ENCODE measurements around the gene ZNF512.
"Not testable (repeated sequence)": the region's sequence is repeated elsewhere in the genome, so short reads cannot be mapped to it uniquely, and the experiment has no call there.

ZNF512 gene

GRCh38 chr2:27595412-27595811 is 12.6 kb downstream of the ZNF512 start:
- H3K36me3 ChIP-seq (ENCODE audit: insufficient read depth, low read length); H3K9ac ChIP-seq (ENCODE audit: low read depth, low read length); H3K4me1 ChIP-seq (ENCODE audit: insufficient read depth, low read length): not testable (repeated sequence)
- peaks cover 10% of the 10 kb centered on the region for H3K9me3 ChIP-seq (ENCODE audit: control insufficient read depth, insufficient read depth, low read length)

GRCh38 chr2:27596627-27597026 is 13.8 kb downstream of the ZNF512 start:
- Histone ChIP-seq H3K36me3 (ENCODE audit: insufficient read depth, low read length) (peaks cover 9% of the 10 kb centered on the region; the same call in 1 of the 2 replicates), H3K9ac (ENCODE audit: low read depth, low read length) (no peak overlapping the region), H3K4me1 (ENCODE audit: insufficient read depth, low read length) (no peaks in the 10 kb centered on the region), H3K9me3 (ENCODE audit: control insufficient read depth, insufficient read depth, low read length) (peaks cover 10% of the 10 kb centered on the region)

GRCh38 chr2:27606611-27607010 is 23.8 kb downstream of the ZNF512 start:
- Histone ChIP-seq H3K36me3 (ENCODE audit: insufficient read depth, low read length) (peaks cover 25% of the 10 kb centered on the region), H3K9me3 (ENCODE audit: control insufficient read depth, insufficient read depth, low read length) (no peaks in the 10 kb centered on the region), H3K4me1 (ENCODE audit: insufficient read depth, low read length) (no peaks in the 10 kb centered on the region), H3K9ac (ENCODE audit: low read depth, low read length) (no peak overlapping the region)

- Histone ChIP-seq H3K9ac (ENCODE audit: low read depth, low read length) (no peak overlapping the region), H3K4me1 (ENCODE audit: insufficient read depth, low read length) (no peaks in the 10 kb centered on the region), H3K9me3 (ENCODE audit: control insufficient read depth, insufficient read depth, low read length) (no peaks in the 10 kb centered on the region), H3K36me3 (ENCODE audit: insufficient read depth, low read length) (peaks cover 27% of the 10 kb centered on the region)
These were observed 31.1 kb downstream of the ZNF512 start for GRCh38 chr2:27613985-27614384.

- H3K4me1 ChIP-seq (ENCODE audit: insufficient read depth, low read length), result no peaks in the 10 kb centered on the region
- peaks cover 27% of the 10 kb centered on the region for H3K36me3 ChIP-seq (ENCODE audit: insufficient read depth, low read length)
- H3K9me3 ChIP-seq (ENCODE audit: control insufficient read depth, insufficient read depth, low read length), result no peaks in the 10 kb centered on the region
- no peak overlapping the region for H3K9ac ChIP-seq (ENCODE audit: low read depth, low read length)
These were observed 32.5 kb downstream of the ZNF512 start for GRCh38 chr2:27615316-27615715.

GRCh38 chr2:27621524-27621923 is 38.7 kb downstream of the ZNF512 start:
- Histone ChIP-seq H3K9ac (ENCODE audit: low read depth, low read length) (no peak overlapping the region), H3K36me3 (ENCODE audit: insufficient read depth, low read length) (peaks cover 20% of the 10 kb centered on the region), H3K4me1 (ENCODE audit: insufficient read depth, low read length) (peaks cover 25% of the 10 kb centered on the region), H3K9me3 (ENCODE audit: control insufficient read depth, insufficient read depth, low read length) (no peaks in the 10 kb centered on the region)

GRCh38 chr2:27622921-27623384 is 40.1 kb downstream of the ZNF512 start:
- Histone ChIP-seq H3K9me3 (ENCODE audit: control insufficient read depth, insufficient read depth, low read length) (no peaks in the 10 kb centered on the region), H3K36me3 (ENCODE audit: insufficient read depth, low read length) (peaks cover 10% of the 10 kb centered on the region), H3K4me1 (ENCODE audit: insufficient read depth, low read length) (peaks cover 25% of the 10 kb centered on the region), H3K9ac (ENCODE audit: low read depth, low read length) (no peak overlapping the region)

- Histone ChIP-seq H3K36me3 (ENCODE audit: insufficient read depth, low read length) (peaks cover 7% of the 10 kb centered on the region; the same call in 1 of the 2 replicates), H3K4me1 (ENCODE audit: insufficient read depth, low read length) (peaks cover 25% of the 10 kb centered on the region), H3K9me3 (ENCODE audit: control insufficient read depth, insufficient read depth, low read length) (no peaks in the 10 kb centered on the region), H3K9ac (ENCODE audit: low read depth, low read length) (no peak overlapping the region)
These were observed 42.1 kb downstream of the ZNF512 start for GRCh38 chr2:27624943-27625342.

GRCh38 chr2:27626323-27626722 is 43.5 kb downstream of the ZNF512 start:
- H3K9me3 ChIP-seq (ENCODE audit: control insufficient read depth, insufficient read depth, low read length); H3K9ac ChIP-seq (ENCODE audit: low read depth, low read length); H3K36me3 ChIP-seq (ENCODE audit: insufficient read depth, low read length): not testable (repeated sequence)
- H3K4me1 ChIP-seq (ENCODE audit: insufficient read depth, low read length), result peaks cover 22% of the 10 kb centered on the region

- H3K9me3 ChIP-seq (ENCODE audit: control insufficient read depth, insufficient read depth, low read length); H3K36me3 ChIP-seq (ENCODE audit: insufficient read depth, low read length); H3K9ac ChIP-seq (ENCODE audit: low read depth, low read length): not testable (repeated sequence)
- H3K4me1 ChIP-seq (ENCODE audit: insufficient read depth, low read length), result peaks cover 16% of the 10 kb centered on the region
These were observed 44.1 kb downstream of the ZNF512 start for GRCh38 chr2:27626921-27627320.

GRCh38 chr2:27627963-27628766 is 45.3 kb downstream of the ZNF512 start:
- H3K36me3 ChIP-seq (ENCODE audit: insufficient read depth, low read length), result peaks cover 11% of the 10 kb centered on the region; the same call in 1 of the 2 replicates
- H3K9me3 ChIP-seq (ENCODE audit: control insufficient read depth, insufficient read depth, low read length), result no peaks in the 10 kb centered on the region
- peak overlapping the region; percentile 84 for H3K9ac ChIP-seq (ENCODE audit: low read depth, low read length)
- H3K4me1 ChIP-seq (ENCODE audit: insufficient read depth, low read length), result peaks cover 5% of the 10 kb centered on the region; the same call in 1 of the 2 replicates

GRCh38 chr2:27628767-27629709 is 46.2 kb downstream of the ZNF512 start, which contains the start of the genes CCDC121 and GPN1:
CCDC121 (minus strand) TSS chr2:27629012; CDS start chr2:27627799, 1,213 bp downstream.
GPN1 (plus strand) TSS chr2:27629050; CDS start chr2:27629059, 9 bp downstream.
- Histone ChIP-seq H3K36me3 (ENCODE audit: insufficient read depth, low read length) (peaks cover 11% of the 10 kb centered on the region; the same call in 1 of the 2 replicates), H3K9me3 (ENCODE audit: control insufficient read depth, insufficient read depth, low read length) (no peaks in the 10 kb centered on the region), H3K4me1 (ENCODE audit: insufficient read depth, low read length) (no peaks in the 10 kb centered on the region), H3K9ac (ENCODE audit: low read depth, low read length) (peak within 1 kb of the TSS; percentile 84)

- H3K9ac ChIP-seq (ENCODE audit: low read depth, low read length); H3K9me3 ChIP-seq (ENCODE audit: control insufficient read depth, insufficient read depth, low read length); H3K4me1 ChIP-seq (ENCODE audit: insufficient read depth, low read length): not testable (repeated sequence)
- peaks cover 14% of the 10 kb centered on the region; the same call in 1 of the 2 replicates for H3K36me3 ChIP-seq (ENCODE audit: insufficient read depth, low read length)
These were observed 47.4 kb downstream of the ZNF512 start for GRCh38 chr2:27630257-27630656.

- Histone ChIP-seq H3K4me1 (ENCODE audit: insufficient read depth, low read length) (no peaks in the 10 kb centered on the region), H3K9ac (ENCODE audit: low read depth, low read length) (no peak overlapping the region), H3K36me3 (ENCODE audit: insufficient read depth, low read length) (peaks cover 24% of the 10 kb centered on the region), H3K9me3 (ENCODE audit: control insufficient read depth, insufficient read depth, low read length) (no peaks in the 10 kb centered on the region)
These were observed 51.4 kb downstream of the ZNF512 start for GRCh38 chr2:27634291-27634690.

Measured in ES-I3 (cell line).